Measurements from ENCODE around the gene FREM1.

DNA sequence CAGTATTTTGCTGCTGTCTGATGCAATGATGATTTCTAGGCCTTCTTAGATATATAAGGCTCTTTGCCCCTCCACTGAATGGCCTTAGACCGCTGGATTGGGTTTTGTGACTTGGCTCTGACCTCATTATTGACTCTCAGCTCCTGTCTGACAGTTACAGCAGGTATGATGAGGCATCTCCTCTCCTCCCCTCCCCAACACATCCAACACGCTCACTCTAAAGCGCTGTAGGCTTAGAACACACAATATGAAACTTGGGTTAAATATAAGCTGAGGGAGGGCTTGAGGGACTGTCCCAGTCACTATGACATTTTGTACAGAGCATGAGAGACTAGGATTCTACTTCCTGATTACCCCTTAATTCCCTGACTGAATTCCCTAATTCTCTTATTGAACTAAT, 168.9 kb downstream of the FREM1 start:
- TF ChIP-seq EP300 (IDR thresholded peaks at IDR 0.05): no peak
- TF ChIP-seq, protein P1, sequence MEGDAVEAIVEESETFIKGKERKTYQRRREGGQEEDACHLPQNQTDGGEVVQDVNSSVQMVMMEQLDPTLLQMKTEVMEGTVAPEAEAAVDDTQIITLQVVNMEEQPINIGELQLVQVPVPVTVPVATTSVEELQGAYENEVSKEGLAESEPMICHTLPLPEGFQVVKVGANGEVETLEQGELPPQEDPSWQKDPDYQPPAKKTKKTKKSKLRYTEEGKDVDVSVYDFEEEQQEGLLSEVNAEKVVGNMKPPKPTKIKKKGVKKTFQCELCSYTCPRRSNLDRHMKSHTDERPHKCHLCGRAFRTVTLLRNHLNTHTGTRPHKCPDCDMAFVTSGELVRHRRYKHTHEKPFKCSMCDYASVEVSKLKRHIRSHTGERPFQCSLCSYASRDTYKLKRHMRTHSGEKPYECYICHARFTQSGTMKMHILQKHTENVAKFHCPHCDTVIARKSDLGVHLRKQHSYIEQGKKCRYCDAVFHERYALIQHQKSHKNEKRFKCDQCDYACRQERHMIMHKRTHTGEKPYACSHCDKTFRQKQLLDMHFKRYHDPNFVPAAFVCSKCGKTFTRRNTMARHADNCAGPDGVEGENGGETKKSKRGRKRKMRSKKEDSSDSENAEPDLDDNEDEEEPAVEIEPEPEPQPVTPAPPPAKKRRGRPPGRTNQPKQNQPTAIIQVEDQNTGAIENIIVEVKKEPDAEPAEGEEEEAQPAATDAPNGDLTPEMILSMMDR (IDR thresholded peaks at IDR 0.05): no peak
